Activated T-helper 2 cell treated with anti-CD3 and anti-CD28 coated beads, Interferon-gamma antibody, Interleukin-2, Interleukin-4, amounts not matched to agents 10 μg/mL and 5 μg/mL and 100 μg/mL, durations not matched to agents 14 hours and 24 hours and 36 hours (primary cell): ENCODE data around the gene SLC6A17. TPM values are rescaled to one million over a fixed set of nuclear protein-coding genes. Genes with fewer than 3 reads are reported as not detected.

ENCODE experiments used
- DNase-seq: peaks from one replicate; pipeline ENCODE4 v3.0.0; 2021; ENCODE audit warnings: low spot score
- H3K27ac Mint-ChIP-seq: one replicate; pipeline ENCODE4 v1.8.0; 2021; ENCODE audit warnings: mixed read lengths
- H3K27me3 Mint-ChIP-seq: one replicate; pipeline ENCODE4 v1.8.0; 2021; ENCODE audit warnings: low read depth, mixed read lengths
- H3K36me3 Mint-ChIP-seq: one replicate; pipeline ENCODE4 v1.8.0; 2021; ENCODE audit warnings: low read depth, mixed read lengths
- H3K4me1 Mint-ChIP-seq: one replicate; pipeline ENCODE4 v1.8.0; 2021; ENCODE audit warnings: low read depth, mixed read lengths
- H3K4me3 Mint-ChIP-seq: one replicate; pipeline ENCODE4 v1.8.0; 2021; ENCODE audit warnings: low read depth, mild to moderate bottlenecking, moderate library complexity, mixed read lengths
- H3K9me3 Mint-ChIP-seq: one replicate; pipeline ENCODE4 v1.8.0; 2021; ENCODE audit warnings: mixed read lengths
- intact Hi-C: fragments of 100-400 bp; cut with micrococcal nuclease; formaldehyde crosslinking; loops from one replicate; pipeline ENCODE4 v1.15.1; 2023
- total RNA-seq: library from RNA; stranded (reverse); gene quantifications from 2 replicates; pipeline ENCODE4 v1.2.3, GENCODE V29; 2022

Gene SLC6A17
- total RNA-seq, 1 donor from 2014 or later: 0.46 TPM

DNA sequence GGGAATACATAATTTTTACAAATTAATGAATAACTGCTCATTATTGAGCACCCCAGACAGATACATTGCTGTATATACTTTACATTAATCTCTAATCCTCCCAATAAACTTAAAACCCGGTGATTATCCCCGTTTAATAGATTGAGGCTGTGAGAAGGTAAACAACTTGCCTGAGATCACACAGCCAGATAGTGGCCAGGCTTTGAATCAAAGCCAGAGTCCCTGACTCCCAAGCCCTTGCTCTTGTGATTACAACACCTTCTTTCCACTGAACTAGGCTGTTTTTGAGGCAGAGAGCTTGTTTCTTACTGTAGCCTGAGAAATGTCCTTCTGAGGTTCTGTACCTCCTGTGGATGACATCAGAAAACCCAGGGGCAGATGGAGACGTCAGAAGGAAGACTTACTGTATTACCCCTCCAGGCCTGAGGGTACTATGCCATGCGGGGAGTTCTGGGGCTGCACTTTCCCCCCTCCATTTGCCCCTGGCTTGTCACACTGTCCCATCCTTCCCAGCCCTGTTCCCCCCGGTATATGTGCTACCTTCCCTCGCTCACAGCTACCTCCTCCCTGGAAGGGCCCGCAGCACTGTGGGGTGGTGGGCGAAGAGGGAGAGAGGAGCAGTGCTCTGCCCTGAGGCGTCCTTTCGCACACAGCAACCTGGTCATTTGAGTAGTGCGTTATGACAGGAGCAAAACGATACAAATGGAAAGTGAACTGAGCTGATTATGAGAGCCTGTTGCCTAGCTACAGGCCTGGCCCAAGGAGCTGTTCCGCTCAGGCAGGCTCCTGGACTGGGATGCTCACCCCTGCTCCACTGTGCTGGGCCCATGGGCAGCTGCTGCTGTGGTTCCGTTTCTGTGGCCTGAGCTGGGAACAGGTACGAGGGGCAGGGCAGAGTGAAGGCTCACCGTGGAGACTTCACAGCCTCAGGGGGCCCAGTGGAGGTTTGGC is 64.4 kb downstream of the SLC6A17 start:
- Mint-ChIP-seq H3K27ac (peak overlapping the region; percentile 74), H3K4me3 (peak overlapping the region; percentile 37), H3K9me3 (no peaks in the 10 kb centered on the region), H3K27me3 (no peaks in the 10 kb centered on the region), H3K36me3 (peaks cover 15% of the 10 kb centered on the region), H3K4me1 (peaks cover 45% of the 10 kb centered on the region)
- intact Hi-C loops: no loop called here
- no peak for DNase-seq

DNA sequence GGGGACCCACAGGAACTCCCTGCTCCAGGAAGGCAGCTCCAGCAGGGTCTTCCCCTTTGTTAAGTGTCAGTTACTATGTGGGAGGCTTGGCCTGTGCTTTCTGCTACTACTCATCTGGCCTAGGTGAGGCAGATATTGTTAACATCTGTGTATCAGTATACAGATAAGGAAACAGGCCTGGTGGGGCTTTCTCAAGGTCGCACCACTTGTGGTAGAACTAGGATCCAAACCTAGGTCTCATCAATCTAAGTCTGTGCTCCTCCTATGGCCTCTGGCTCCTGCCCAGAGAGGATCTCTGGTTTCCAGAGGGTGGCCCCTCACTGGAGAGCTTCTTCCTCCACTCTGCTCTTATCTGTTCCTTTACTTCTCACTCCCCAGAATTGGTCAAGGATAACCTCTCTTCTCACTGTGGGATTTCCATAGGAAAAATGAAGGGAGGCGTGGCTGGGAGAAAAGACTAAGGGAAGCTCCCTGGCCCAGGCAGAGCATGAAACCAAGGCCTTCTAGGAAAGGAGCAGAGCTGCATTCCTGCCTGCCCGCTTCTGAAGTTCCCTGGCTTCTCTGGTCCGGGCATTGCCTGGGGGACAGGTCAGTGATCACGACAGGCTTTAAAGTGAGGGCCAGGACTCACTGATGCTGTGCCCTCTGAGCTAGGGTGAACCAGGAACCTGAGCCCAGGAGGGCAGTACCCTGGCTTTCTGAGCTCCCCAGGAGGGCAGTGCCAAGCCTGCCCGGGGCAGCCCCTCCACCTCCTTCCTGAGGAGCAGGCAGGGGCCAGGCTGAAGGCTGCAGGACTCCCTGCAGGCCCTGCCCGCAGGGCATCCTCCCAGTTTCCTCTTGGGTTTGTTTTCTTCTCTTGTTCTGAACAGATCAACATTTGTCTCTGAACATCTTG is 65.6 kb downstream of the SLC6A17 start:
- Mint-ChIP-seq H3K9me3 (no peaks in the 10 kb centered on the region), H3K36me3 (peaks cover 15% of the 10 kb centered on the region), H3K4me3 (no peak overlapping the region), H3K27me3 (no peaks in the 10 kb centered on the region), H3K27ac (peak overlapping the region; percentile 65), H3K4me1 (peaks cover 45% of the 10 kb centered on the region)
- DNase-seq: no peak
- intact Hi-C loops: no loop called here

DNA sequence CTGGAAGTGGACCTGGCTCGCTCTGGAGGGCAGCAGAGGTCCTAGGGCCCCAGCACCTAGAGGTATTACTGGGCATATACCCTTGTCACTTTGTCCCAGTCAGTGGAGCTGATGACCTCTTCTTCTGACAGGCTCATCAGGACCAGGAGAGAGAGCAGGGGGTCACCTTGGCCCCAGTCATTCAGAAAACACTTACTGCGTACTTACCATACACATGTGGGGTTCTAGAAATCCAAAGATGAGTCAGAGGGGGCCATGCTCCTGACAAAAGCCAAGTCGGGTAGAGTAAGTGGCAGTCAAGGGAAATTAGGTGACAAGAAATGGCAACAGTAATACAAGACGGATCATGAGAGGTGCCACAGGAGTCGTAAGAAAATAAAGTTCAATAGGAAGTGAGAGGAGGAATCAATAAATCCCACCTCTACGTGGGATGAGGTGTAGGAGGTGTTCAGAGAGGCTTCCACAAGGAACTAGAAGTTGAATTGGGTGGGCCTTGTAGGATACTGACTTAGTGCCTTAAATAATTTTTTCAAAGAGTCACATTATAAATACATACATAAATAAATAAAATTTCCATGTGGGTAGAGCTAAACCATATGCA is 66.7 kb downstream of the SLC6A17 start:
- intact Hi-C loops: loop anchor here (1.0 kb wide), 1 partner anchor 19 kb away; no protein-coding TSS in a partner anchor
- Mint-ChIP-seq H3K36me3 (peaks cover 15% of the 10 kb centered on the region), H3K9me3 (no peaks in the 10 kb centered on the region), H3K4me3 (peak overlapping the region; percentile 34), H3K4me1 (peaks cover 45% of the 10 kb centered on the region), H3K27ac (peak overlapping the region; percentile 65), H3K27me3 (no peaks in the 10 kb centered on the region)
- DNase-seq: no peak

DNA sequence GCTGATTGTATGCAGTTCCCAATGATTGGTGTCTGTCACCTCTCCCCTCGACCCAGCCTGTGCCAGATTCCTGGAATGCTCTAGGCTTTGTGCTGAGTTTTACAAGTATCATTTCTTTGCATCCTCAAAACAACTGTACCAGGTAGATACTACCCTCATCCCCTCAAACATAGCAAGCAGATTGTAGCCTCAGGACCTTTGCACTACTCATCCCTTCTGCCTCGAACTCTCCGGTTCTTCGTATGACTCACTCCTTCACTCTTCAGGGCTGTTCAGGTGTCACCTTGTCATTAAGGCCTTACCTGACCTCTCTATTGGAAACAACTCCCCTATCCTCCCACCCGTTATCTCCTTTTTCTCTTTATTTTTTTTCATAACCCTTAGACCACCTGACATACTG is 67.8 kb downstream of the SLC6A17 start:
- Mint-ChIP-seq H3K4me1 (peaks cover 36% of the 10 kb centered on the region), H3K9me3 (no peaks in the 10 kb centered on the region), H3K27ac (peak overlapping the region; percentile 57), H3K27me3 (no peaks in the 10 kb centered on the region), H3K4me3 (no peak overlapping the region), H3K36me3 (peaks cover 10% of the 10 kb centered on the region)
- intact Hi-C loops: no loop called here
- DNase-seq: no peak

DNA sequence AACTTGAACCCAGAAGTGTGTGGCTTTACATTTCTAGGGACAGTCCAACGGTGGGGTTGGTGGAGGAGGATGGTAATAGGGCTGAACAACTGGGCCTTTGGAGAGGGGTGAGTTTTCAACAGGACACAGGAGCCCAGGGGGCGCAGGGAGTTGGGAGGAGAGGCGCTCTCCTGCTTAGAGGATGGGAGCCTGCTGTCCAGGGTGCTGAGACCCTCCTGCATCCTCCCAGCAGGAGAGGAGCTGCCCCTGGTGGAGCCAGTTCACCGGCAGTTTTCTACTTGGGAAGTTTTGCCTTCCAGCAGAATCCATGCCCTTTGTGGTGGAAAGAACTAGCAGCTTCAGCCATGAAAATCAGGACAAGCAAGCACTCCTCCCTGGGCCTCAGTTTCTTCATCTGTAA is 68.4 kb downstream of the SLC6A17 start:
- H3K4me1 Mint-ChIP-seq: peaks cover 30% of the 10 kb centered on the region
- H3K27me3 Mint-ChIP-seq: no peaks in the 10 kb centered on the region
- intact Hi-C loops: no loop called here
- H3K9me3 Mint-ChIP-seq: no peaks in the 10 kb centered on the region
- H3K4me3 Mint-ChIP-seq: no peak overlapping the region
- no peak for DNase-seq
- H3K27ac Mint-ChIP-seq: no peak overlapping the region
- peaks cover 14% of the 10 kb centered on the region for H3K36me3 Mint-ChIP-seq

DNA sequence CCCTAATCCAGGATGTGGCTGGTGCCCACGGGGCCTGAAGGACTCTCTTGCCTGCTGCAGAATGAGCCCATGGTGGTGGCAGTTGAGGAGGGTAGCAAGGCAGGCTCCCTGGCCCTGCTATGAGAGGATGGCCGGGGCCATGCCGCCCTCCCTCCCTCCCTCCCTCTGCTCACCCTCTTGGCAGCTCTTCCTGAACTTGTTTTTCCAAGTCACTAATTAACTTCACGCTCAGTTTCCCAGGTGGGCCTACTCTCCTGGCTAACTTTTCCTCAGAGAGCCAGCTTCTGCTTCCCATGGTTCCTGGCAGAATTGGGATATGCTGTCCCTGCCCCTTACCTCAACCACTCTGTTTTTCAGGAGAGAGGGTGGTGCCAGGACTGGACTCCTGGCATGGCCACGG is 70.0 kb downstream of the SLC6A17 start:
- no peak overlapping the region for H3K4me3 Mint-ChIP-seq
- no peaks in the 10 kb centered on the region for H3K9me3 Mint-ChIP-seq
- intact Hi-C loops: no loop called here
- H3K27ac Mint-ChIP-seq: no peak overlapping the region
- peaks cover 14% of the 10 kb centered on the region for H3K36me3 Mint-ChIP-seq
- peaks cover 18% of the 10 kb centered on the region for H3K4me1 Mint-ChIP-seq
- H3K27me3 Mint-ChIP-seq: no peaks in the 10 kb centered on the region
- no peak for DNase-seq

DNA sequence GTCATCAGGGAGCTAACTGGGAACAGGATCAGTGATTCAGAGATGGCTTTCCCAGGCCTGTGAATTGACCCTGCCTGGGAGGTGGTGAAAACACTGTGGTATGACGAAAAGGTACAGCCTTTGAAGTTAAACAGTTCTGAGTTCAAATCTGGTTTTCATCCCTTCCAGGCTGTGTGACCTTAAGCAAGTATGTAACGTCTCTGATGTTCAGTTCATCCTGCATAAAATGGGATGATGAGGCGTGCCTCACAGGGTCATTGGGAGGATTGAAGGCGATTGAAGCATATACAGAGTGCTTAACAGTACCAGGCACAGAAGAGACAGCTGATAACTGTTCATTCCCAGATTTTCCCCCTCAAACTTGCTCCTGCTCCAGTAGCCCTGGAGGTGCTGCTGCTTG is 70.8 kb downstream of the SLC6A17 start:
- no peak for DNase-seq
- intact Hi-C loops: no loop called here
- H3K27ac Mint-ChIP-seq: no peak overlapping the region
- peaks cover 14% of the 10 kb centered on the region for H3K36me3 Mint-ChIP-seq
- peaks cover 18% of the 10 kb centered on the region for H3K4me1 Mint-ChIP-seq
- H3K4me3 Mint-ChIP-seq: no peak overlapping the region
- H3K27me3 Mint-ChIP-seq: no peaks in the 10 kb centered on the region
- H3K9me3 Mint-ChIP-seq: no peaks in the 10 kb centered on the region

DNA sequence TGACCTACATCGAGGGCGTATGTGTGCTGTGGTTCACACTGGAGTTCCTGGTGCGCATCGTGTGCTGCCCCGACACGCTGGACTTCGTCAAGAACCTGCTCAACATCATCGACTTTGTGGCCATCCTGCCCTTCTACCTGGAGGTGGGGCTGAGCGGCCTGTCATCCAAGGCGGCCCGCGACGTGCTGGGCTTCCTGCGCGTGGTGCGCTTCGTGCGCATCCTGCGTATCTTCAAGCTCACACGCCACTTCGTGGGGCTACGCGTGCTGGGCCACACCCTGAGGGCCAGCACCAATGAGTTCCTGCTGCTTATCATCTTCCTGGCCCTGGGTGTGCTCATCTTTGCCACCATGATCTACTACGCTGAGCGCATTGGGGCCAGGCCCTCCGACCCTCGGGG is 72.8 kb downstream of the SLC6A17 start:
- Mint-ChIP-seq H3K9me3 (no peaks in the 10 kb centered on the region), H3K4me1 (peaks cover 3% of the 10 kb centered on the region), H3K4me3 (no peak overlapping the region), H3K36me3 (peaks cover 5% of the 10 kb centered on the region), H3K27ac (no peak overlapping the region), H3K27me3 (no peaks in the 10 kb centered on the region)
- DNase-seq: no peak
- intact Hi-C loops: no loop called here

DNA sequence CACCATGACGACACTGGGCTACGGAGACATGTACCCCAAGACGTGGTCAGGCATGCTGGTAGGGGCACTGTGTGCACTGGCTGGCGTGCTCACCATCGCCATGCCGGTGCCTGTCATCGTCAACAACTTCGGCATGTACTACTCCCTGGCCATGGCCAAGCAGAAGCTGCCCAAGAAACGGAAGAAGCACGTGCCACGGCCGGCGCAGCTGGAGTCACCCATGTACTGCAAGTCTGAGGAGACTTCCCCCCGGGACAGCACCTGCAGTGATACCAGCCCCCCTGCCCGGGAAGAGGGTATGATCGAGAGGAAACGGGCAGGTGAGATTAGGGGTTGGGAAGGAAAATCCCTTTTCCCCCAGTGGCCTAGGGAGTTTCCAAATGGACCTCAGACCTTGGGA is 73.3 kb downstream of the SLC6A17 start:
- H3K27me3 Mint-ChIP-seq: no peaks in the 10 kb centered on the region
- H3K36me3 Mint-ChIP-seq: peaks cover 5% of the 10 kb centered on the region
- H3K9me3 Mint-ChIP-seq: no peaks in the 10 kb centered on the region
- H3K27ac Mint-ChIP-seq: no peak overlapping the region
- no peak for DNase-seq
- no peaks in the 10 kb centered on the region for H3K4me1 Mint-ChIP-seq
- H3K4me3 Mint-ChIP-seq: no peak overlapping the region
- intact Hi-C loops: no loop called here

DNA sequence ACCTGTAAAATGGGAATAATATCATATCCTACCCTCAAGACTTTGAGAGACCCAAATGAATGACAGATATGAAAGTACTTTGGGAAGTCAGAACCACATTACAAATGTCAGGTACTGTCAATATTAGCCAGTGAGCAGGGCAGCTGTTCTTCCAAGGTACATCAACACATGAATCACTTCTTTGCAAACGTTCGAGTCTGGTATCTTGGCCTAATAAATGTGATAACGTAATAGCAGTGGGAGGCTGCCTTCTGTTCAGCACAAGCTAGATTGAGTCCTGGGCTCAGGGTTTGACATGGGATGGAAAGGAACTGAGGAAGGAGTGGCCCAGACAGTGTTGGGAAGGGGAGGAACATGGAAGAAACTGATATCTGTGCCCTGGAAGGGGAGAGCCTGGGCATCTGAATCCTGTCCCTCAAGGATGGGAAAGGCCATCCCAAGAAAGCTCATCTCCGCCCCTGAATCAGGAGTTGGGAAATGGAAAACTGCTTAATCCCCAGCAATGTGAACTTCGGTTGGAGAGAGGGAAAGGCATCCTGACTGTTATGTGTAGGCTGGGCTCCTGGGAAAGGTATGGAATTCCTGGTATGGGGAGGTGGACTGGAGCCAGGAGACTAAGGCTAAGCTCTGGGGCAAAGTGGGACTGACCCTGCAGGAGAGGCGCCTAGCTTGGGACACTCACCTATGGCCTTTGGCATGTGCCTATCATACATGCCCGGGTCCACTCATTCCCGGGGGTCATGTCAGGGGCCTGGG is 74.1 kb downstream of the SLC6A17 start:
- Mint-ChIP-seq H3K27me3 (no peaks in the 10 kb centered on the region), H3K4me1 (no peaks in the 10 kb centered on the region), H3K36me3 (peaks cover 5% of the 10 kb centered on the region), H3K27ac (no peak overlapping the region), H3K4me3 (no peak overlapping the region), H3K9me3 (no peaks in the 10 kb centered on the region)
- intact Hi-C loops: no loop called here
- DNase-seq: no peak

DNA sequence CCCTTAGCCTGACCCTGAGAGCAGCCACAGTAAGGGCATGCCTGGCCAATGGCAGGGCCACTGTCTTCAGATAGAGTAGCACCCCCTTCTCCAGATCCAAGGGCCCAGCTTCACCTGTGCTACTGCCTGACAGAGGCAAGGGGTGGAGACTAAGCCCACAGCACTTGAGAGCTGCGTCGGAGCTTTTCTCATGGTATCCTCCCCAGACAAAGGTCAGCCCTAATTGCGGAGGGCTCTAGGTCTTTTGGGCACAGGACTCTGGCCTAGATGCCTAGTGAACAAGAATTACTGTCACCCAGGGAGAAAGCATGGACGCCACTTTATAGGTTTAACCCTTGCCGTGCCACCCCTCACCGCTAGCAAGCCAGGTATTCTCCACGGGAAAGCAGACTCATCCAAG is 74.9 kb downstream of the SLC6A17 start:
- Mint-ChIP-seq H3K4me3 (no peak overlapping the region), H3K36me3 (peaks cover 5% of the 10 kb centered on the region), H3K27ac (no peak overlapping the region), H3K9me3 (no peaks in the 10 kb centered on the region), H3K27me3 (no peaks in the 10 kb centered on the region), H3K4me1 (no peaks in the 10 kb centered on the region)
- intact Hi-C loops: no loop called here
- no peak for DNase-seq

DNA sequence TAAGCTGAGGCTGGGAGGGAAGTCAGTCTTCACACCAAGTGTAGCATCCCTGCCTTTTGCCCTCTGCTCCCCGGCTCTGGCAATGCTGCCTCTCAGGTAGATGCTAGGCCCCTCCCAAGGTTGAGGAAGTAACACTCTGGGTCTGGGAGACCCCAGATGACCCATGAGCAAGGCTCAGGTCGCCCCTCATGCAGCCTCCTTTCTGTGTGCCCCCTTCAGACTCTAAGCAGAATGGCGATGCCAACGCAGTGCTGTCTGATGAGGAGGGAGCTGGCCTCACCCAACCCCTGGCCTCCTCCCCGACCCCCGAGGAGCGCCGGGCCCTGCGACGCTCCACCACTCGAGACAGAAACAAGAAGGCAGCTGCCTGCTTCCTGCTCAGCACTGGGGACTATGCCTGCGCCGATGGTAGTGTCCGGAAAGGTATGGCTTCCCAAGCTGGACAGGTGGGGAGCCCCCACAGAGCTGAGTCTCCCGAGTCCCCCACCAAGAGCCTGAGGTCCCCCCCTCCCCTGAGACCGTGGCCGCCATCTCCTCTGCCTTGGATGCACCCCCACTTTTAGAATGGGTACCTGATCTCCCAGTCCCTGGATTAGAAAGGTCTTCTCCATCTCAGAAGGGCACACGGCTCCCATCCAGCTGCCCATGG is 75.6 kb downstream of the SLC6A17 start:
- H3K27me3 Mint-ChIP-seq: no peaks in the 10 kb centered on the region
- no peak overlapping the region for H3K27ac Mint-ChIP-seq
- no peak for DNase-seq
- H3K9me3 Mint-ChIP-seq: no peaks in the 10 kb centered on the region
- no peak overlapping the region for H3K4me3 Mint-ChIP-seq
- intact Hi-C loops: no loop called here
- peaks cover 7% of the 10 kb centered on the region for H3K36me3 Mint-ChIP-seq
- no peaks in the 10 kb centered on the region for H3K4me1 Mint-ChIP-seq
